GM21825 (cell line): ENCODE data around the gene KRI1.

Experiments used
- ATAC-seq: cut with Tn5 transposase; IDR thresholded peaks from one replicate; pipeline ENCODE4 v1.9.1; 2021; ENCODE audit warnings: mild to moderate bottlenecking, moderate library complexity; ENCODE audit not compliant: unreplicated experiment

KRI1 gene

DNA sequence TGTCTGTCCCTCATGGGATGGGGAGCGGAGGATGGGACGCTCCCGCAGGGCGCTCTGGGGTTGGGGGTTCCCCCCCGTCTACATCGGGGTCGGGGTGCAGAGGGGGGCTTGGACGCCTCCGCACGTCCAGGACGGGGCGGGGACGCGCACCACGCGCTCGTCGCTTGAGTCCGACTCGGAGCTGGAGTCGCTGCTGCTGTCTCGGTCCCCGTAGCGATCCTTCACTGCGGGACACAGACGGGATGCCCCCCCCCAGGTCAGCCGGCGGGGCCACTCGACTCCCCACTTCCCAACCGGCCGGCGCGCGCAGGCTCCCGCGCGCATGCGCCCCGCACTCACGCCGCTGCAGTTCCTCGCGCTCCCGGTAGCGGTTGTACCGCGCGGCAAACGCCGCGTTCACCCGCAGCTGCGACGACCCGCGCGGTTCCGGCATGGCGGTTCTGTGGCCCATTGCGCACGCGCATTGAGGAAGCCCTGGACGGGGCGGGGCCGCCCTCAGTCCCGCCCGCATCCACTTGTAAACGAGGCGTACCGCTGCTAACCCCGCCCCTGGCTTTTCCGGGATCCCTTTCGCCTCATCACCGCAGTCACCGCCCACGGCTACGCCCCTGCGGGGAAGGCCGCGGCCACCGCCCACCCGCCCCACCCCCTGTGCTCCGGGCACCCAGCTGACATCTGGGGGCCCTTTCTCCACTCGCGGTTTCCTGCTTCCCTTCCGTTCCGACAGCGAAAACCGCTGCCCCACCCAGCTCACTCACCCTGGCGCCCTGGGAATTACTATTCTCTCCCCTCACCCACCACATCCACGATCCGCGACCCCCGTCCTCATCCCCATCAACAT lies at the start of gene KRI1:
Gene KRI1 (minus strand): TSS at position 444 of the 841 bp plus-strand sequence. CDS start 11 bp downstream, at position 433.
- ATAC-seq, result peak; percentile 38

GRCh38 chr19:10612499-10613119 lies 46.8 kb upstream of the KRI1 start:
- ATAC-seq, result no peak

DNA sequence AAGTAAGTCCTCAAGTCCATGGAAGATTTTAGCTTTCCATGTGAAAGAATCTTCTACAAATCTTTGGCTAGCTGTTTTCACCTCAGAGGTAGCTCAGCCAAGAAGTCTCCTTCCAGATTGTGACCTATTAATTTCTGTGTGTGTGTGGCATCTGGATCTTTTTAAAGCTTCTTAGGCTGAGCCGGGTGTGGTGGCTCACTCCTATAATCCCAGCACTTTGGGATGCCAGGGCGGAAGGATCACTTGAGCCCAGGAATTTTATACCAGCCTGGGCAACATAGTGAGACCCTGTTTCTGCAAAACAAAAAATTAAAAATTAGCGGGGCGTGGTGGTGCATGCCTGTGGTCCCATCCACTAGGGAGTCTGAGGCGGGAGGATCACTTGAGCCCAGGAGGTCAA lies 46.1 kb upstream of the KRI1 start:
- ATAC-seq, result no peak

DNA sequence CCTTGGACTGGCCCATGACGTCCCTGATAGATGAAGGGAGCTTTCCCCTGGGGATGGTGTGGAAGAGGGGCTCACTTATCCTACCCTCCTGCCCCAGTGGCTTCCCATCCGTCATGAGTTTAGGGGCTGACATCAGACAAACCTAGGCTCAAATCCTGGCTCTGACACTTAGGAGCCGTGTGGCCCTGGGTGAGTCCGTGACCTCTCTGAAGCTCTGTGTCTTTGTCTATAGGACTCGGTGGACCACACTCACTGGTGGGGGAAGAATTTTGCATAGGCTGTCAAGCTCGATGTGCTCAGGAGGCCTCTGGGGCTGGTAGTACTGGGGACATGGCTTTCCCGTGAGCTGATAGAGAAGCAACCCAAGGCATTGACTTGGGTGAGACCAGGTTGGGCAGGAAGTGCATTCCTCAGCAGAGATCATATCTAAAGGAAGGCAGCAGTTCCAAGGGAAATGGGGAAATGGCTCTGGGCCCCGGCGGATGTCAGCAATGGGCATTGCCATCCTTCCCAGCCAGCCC lies 38.7 kb upstream of the KRI1 start:
- ATAC-seq, result peak; percentile 14

- ATAC-seq, result peak; percentile 19
Observed at GRCh38 chr19:10603873-10604459, 38.2 kb upstream of the KRI1 start.

DNA sequence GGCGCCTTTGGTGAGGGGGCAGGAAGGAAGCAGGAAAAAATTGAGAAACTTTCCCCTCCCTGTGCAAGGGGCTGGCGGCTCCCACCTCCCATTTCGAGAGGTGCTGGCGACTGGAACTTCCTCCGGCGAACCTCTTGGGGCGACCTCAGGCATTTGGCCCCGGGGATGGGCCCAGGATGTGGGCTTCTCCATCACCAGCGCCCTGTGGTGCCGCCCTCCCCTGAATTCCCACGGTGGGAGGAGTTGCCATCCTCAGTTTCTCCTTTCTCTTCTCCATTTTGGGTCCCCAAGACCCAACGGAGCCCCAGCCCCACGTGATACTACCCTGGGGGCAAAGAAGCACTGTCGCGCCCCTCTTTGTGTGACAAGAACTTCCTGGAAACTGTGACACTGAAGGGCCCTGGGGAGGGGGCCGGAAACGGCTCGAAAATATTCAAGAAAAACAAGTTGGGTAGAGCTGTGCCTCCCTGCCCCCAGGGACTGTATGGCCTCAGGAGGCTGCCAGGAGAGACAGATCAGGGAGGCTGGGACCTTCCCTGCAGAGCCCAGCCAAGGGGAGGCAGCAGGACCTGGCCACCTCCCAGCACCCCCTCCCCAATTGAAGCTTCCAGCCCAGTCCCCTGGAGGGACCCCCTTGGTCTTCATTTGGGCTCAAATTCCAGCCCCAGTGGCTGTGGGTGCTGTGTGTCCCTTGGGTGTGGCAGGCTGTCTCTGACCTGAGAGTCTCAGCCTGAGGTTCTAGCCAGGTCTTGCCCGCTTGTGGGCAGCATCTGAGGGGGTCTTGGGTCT lies 37.5 kb upstream of the KRI1 start:
- ATAC-seq, result peak; percentile 47

DNA sequence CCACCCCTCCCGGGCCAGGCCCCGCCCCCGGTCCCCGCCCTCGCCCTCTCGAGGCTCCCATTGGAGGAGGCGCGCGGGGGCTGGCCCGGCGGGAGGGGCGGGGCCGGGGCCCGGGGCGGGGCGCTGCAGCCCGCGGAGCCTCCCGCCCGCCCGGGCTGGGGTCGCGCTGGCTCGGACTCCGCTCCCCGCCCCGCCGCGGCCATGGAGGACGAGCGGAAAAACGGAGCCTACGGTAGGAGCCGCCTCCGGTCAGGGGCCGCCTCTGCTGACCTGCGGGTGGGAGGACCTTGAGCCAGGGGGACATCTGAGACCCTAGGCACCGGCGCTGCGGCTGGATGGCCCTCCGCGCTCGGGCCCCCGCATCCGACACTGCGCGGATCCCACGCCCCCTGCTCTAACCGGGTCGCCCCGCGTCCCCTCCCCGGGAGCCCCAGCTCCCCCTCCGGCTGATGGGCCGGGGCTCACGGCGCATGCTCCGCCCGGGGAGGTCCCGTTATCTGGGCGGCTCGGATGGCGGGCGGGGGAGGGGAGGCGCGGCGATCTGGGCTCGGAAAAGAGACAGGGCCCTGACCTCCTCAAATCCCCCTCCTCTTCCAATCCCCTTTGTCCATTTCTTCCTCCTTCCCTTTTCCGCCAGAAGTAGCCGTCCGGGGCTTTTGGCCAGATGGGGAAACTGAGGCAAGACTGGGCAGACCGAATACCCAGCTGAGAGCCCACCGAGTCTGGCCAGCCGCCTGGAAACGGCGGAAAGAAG lies 36.7 kb upstream of the KRI1 start:
- ATAC-seq, result peak; percentile 54

GRCh38 chr19:10601999-10602329 lies 36.2 kb upstream of the KRI1 start:
- ATAC-seq, result no peak

- no peak for ATAC-seq
Observed at GRCh38 chr19:10600149-10600548, 34.3 kb upstream of the KRI1 start.

- peak; percentile 54 for ATAC-seq
Observed at GRCh38 chr19:10593820-10594637, 28.2 kb upstream of the KRI1 start.

GRCh38 chr19:10593148-10593547 lies 27.3 kb upstream of the KRI1 start:
- ATAC-seq, result no peak

GRCh38 chr19:10587839-10588150 lies 22.0 kb upstream of the KRI1 start:
- no peak for ATAC-seq

- no peak for ATAC-seq
Observed at GRCh38 chr19:10587022-10587838, 21.4 kb upstream of the KRI1 start, which contains the start of gene AP1M2. Gene AP1M2, minus strand, starts transcription at chr19:10587312. Its CDS starts 81 bp downstream, at chr19:10587231.

DNA sequence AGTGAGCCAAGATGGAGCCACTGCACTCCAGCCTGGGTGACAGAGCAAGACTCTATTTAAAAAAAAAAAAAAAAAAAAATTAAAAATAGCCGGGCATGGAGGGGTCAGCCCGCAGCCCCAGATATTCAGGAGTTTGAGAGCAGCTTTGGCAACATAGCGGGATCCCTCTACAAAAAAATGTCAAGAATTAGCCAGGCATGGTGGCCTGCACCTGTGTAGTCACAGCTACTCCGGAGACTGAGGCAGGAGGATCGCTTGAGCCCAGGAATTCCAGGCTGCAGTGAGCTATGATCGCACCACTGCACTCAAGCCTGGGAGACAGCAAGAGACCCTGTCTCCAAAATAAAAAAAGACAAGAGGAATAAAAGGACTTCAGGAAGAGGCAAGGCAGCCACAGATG lies 20.6 kb upstream of the KRI1 start:
- no peak for ATAC-seq

- ATAC-seq, result no peak
Observed at GRCh38 chr19:10583036-10583776, 17.4 kb upstream of the KRI1 start.

- no peak for ATAC-seq
Observed at GRCh38 chr19:10582091-10582490, 16.3 kb upstream of the KRI1 start.

GRCh38 chr19:10580979-10581631 lies 15.3 kb upstream of the KRI1 start:
- no peak for ATAC-seq

GRCh38 chr19:10577951-10578350 lies 12.1 kb upstream of the KRI1 start:
- ATAC-seq, result no peak
